ENCODE measurements around the gene PMEL.
"Not testable (repeated sequence)": the region's sequence is repeated elsewhere in the genome, so short reads cannot be mapped to it uniquely, and the experiment has no call there.

PMEL gene

GRCh38 chr12:55938826-55939501 is 26.9 kb downstream of the PMEL start:
- DNase-seq = no peak

- no peak for DNase-seq
These were observed 27.9 kb downstream of the PMEL start for GRCh38 chr12:55937981-55938380.

GRCh38 chr12:55935738-55936151 is 30.1 kb downstream of the PMEL start:
- no peak for DNase-seq

- DNase-seq = no peak
These were observed 31.1 kb downstream of the PMEL start for GRCh38 chr12:55934773-55935172.

GRCh38 chr12:55933799-55934742 is 31.8 kb downstream of the PMEL start:
- DNase-seq = no peak

- DNase-seq = no peak
These were observed 32.6 kb downstream of the PMEL start for GRCh38 chr12:55933169-55933798.

GRCh38 chr12:55932551-55932910 is 33.3 kb downstream of the PMEL start:
- no peak for DNase-seq

- DNase-seq = no peak
These were observed 33.9 kb downstream of the PMEL start for GRCh38 chr12:55931780-55932550.

- no peak for DNase-seq
These were observed 34.5 kb downstream of the PMEL start for GRCh38 chr12:55931317-55931779.

GRCh38 chr12:55930771-55931316 is 35.0 kb downstream of the PMEL start, which contains the start of gene DGKA:
TSS of gene DGKA (plus strand) at chr12:55931162. CDS start at chr12:55936504, 5,342 bp downstream.
- DNase-seq = no peak

GRCh38 chr12:55929306-55929791 is 36.5 kb downstream of the PMEL start:
- DNase-seq = no peak

GRCh38 chr12:55927588-55928502 is 38.0 kb downstream of the PMEL start, which contains the start of gene PYM1:
TSS of gene PYM1 (minus strand) at chr12:55927894. CDS start at chr12:55927761, 133 bp downstream.
- DNase-seq = peak; percentile 30

- peak; percentile 14 for DNase-seq
These were observed 38.9 kb downstream of the PMEL start for GRCh38 chr12:55926738-55927587.

- no peak for DNase-seq
These were observed 39.7 kb downstream of the PMEL start for GRCh38 chr12:55925870-55926737.

GRCh38 chr12:55925371-55925770 is 40.5 kb downstream of the PMEL start:
- no peak for DNase-seq

- DNase-seq = not testable (repeated sequence)
These were observed 42.2 kb downstream of the PMEL start for GRCh38 chr12:55923648-55924047.

GRCh38 chr12:55922126-55922525 is 43.7 kb downstream of the PMEL start:
- no peak for DNase-seq

- not testable (repeated sequence) for DNase-seq
These were observed 46.8 kb downstream of the PMEL start for GRCh38 chr12:55919032-55919431.

- DNase-seq = no peak
These were observed 50.4 kb downstream of the PMEL start for GRCh38 chr12:55915482-55915859.
